PC-3 (cell line): ENCODE measurements around the gene CHAC2.

Experiments used
- EZH2 ChIP-seq: fragments of 300-600 bp; sonication (generic); IDR thresholded peaks from one replicate; pipeline ENCODE4 v1.6.1; 2017; ENCODE audit warnings: antibody characterized with exemption, mild to moderate bottlenecking, low read length; ENCODE audit not compliant: unreplicated experiment
- EZH2phosphoT487 ChIP-seq: fragments of 300-600 bp; sonication (generic); IDR thresholded peaks from 2 replicates; pipeline ENCODE4 v1.6.1; 2018; ENCODE audit warnings: mild to moderate bottlenecking, antibody characterized with exemption, low read length, borderline replicate concordance
- TF ChIP-seq, protein P1 (sequence below): fragments of 300-600 bp; sonication (generic); conservative IDR thresholded peaks from 2 replicates; pipeline ENCODE4 v1.5.1; 2017; ENCODE audit warnings: antibody characterized with exemption, low read depth, mild to moderate bottlenecking, low read length

DNA sequence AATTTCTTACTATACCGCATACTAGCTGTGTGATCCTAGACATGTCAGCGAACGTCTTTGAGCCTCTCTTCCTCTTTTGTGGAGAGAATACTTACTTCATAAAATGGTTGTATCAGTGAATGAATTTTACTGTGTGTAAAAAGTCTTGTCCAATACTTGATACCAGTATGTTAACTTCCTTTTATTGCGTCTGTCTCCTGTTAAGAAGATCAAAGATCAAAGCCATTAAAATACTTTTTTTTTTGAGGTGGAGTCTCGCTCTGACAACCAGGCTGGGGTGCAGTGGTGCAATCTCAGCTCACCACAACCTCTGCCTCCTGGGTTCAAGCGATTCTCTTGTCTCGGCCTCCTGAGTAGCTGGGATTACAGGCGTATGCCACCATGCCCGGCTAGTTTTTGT, 52.4 kb downstream of the CHAC2 start:
- TF ChIP-seq, protein P1, sequence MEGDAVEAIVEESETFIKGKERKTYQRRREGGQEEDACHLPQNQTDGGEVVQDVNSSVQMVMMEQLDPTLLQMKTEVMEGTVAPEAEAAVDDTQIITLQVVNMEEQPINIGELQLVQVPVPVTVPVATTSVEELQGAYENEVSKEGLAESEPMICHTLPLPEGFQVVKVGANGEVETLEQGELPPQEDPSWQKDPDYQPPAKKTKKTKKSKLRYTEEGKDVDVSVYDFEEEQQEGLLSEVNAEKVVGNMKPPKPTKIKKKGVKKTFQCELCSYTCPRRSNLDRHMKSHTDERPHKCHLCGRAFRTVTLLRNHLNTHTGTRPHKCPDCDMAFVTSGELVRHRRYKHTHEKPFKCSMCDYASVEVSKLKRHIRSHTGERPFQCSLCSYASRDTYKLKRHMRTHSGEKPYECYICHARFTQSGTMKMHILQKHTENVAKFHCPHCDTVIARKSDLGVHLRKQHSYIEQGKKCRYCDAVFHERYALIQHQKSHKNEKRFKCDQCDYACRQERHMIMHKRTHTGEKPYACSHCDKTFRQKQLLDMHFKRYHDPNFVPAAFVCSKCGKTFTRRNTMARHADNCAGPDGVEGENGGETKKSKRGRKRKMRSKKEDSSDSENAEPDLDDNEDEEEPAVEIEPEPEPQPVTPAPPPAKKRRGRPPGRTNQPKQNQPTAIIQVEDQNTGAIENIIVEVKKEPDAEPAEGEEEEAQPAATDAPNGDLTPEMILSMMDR = no peak
- no peak for TF ChIP-seq EZH2phosphoT487
- no peak for TF ChIP-seq EZH2
